Measurements from ENCODE around the gene MYO1D. TPM values are rescaled to one million over a fixed set of nuclear protein-coding genes. Genes with fewer than 3 reads are reported as not detected.

The MYO1D gene
- total RNA-seq, 1 experiment from 2014 or later: 40.8 TPM

DNA sequence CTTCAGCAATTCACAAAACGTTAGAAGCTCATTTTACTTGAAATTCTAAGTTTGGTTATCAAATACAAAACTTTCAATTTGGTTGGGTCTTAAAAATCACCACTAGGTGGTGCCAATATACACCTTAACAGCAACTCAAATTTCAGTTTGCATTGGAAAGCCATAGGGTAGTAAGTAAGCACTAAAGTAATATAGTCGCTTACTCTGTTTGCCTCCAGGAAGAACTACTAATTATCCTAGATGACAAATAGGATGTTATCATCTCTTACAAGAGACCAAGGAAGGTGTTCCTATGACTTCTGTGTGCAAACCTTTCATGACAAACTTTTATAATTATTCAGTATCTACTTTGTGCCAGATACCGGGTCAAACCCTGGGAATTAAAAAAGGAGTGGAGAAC lies 93.3 kb downstream of the MYO1D start:
- H3K79me2 ChIP-seq (ENCODE audit: low read depth): no peaks in the 10 kb centered on the region
- H3K9me3 ChIP-seq (ENCODE audit: insufficient read depth, low read depth): no peaks in the 10 kb centered on the region
- POLR2A ChIA-PET (ENCODE audit: unreplicated experiment): no interaction called here
- H3K27me3 ChIP-seq (ENCODE audit: insufficient read depth, low read depth): no peaks in the 10 kb centered on the region
- H3K4me1 ChIP-seq (replicated peaks; ENCODE audit: insufficient read depth): no peaks in the 10 kb centered on the region
- no peak overlapping the region for H3K4me2 ChIP-seq
- no peaks in the 10 kb centered on the region for H3K36me3 ChIP-seq (ENCODE audit: low read depth)
- no peak overlapping the region for H2AFZ ChIP-seq
- CTCF ChIA-PET: interaction anchor here (0.6 to 2.3 kb wide), 4 partner anchors 71 to 211 kb away, joined by 3 to 40 read pairs (median 4); partner anchors contain the start of gene MYO1D
- no peaks in the 10 kb centered on the region for H4K20me1 ChIP-seq (ENCODE audit: insufficient read depth)
- H3K4me3 ChIP-seq: no peak overlapping the region
- TF ChIP-seq, protein P1, sequence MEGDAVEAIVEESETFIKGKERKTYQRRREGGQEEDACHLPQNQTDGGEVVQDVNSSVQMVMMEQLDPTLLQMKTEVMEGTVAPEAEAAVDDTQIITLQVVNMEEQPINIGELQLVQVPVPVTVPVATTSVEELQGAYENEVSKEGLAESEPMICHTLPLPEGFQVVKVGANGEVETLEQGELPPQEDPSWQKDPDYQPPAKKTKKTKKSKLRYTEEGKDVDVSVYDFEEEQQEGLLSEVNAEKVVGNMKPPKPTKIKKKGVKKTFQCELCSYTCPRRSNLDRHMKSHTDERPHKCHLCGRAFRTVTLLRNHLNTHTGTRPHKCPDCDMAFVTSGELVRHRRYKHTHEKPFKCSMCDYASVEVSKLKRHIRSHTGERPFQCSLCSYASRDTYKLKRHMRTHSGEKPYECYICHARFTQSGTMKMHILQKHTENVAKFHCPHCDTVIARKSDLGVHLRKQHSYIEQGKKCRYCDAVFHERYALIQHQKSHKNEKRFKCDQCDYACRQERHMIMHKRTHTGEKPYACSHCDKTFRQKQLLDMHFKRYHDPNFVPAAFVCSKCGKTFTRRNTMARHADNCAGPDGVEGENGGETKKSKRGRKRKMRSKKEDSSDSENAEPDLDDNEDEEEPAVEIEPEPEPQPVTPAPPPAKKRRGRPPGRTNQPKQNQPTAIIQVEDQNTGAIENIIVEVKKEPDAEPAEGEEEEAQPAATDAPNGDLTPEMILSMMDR (conservative IDR thresholded peaks at IDR 0.05): peak; percentile 85
- no peak for TF ChIP-seq EZH2 (IDR thresholded peaks at IDR 0.05; ENCODE audit: low read depth)
- intact Hi-C loops (cut with micrococcal nuclease; ENCODE audit: unreplicated experiment): loop anchor here (1.0 to 10.0 kb wide), 6 partner anchors 94 to 969 kb away; partner anchors contain the start of gene MYO1D
- H3K27ac ChIP-seq: no peak overlapping the region
- BruUV-seq (replicated peaks): no TSS peak
- H3F3A ChIP-seq (ENCODE audit: insufficient read depth, low read depth): no peaks in the 10 kb centered on the region
- no peaks in the 10 kb centered on the region for H3K9me2 ChIP-seq (ENCODE audit: insufficient read depth)
- peak in 1 of 2 experiments; percentile 54 for DNase-seq

DNA sequence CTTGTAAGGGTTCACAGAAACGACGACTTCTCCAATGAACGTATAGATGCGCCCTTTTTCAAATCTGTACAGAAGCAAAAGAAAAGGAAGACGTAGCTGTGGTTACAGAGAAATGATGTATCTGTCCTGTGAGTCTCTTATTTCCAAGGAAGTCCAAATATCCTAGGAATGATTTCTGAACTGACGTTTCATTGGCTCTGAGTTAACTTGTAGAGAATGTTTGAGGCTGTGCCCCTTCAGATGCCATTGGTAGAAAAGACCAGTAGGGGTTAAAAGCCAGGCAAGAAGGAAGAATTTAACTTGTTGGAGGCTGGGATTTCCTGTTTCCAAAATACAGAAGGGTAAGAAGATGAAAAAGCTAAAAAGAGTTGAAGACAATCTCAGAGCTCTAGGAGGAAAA lies 96.2 kb downstream of the MYO1D start:
- Histone ChIP-seq H2AFZ (no peak overlapping the region), H3F3A (ENCODE audit: insufficient read depth, low read depth) (no peaks in the 10 kb centered on the region), H3K36me3 (ENCODE audit: low read depth) (no peaks in the 10 kb centered on the region), H3K4me2 (no peak overlapping the region), H3K4me1 (replicated peaks; ENCODE audit: insufficient read depth) (no peaks in the 10 kb centered on the region), H3K9me3 (ENCODE audit: insufficient read depth, low read depth) (no peaks in the 10 kb centered on the region), H3K27ac (no peak overlapping the region), H3K9me2 (ENCODE audit: insufficient read depth) (no peaks in the 10 kb centered on the region), H3K79me2 (ENCODE audit: low read depth) (no peaks in the 10 kb centered on the region), H4K20me1 (ENCODE audit: insufficient read depth) (no peaks in the 10 kb centered on the region), H3K27me3 (ENCODE audit: insufficient read depth, low read depth) (no peaks in the 10 kb centered on the region), H3K4me3 (no peak overlapping the region)
- no peak for TF ChIP-seq EZH2 (IDR thresholded peaks at IDR 0.05; ENCODE audit: low read depth)
- TF ChIP-seq, protein P1 (conservative IDR thresholded peaks at IDR 0.05): no peak
- ChIA-PET CTCF (no interaction called here), POLR2A (ENCODE audit: unreplicated experiment) (no interaction called here)
- BruUV-seq (replicated peaks): no TSS peak
- no peak for DNase-seq
- intact Hi-C loops (cut with micrococcal nuclease; ENCODE audit: unreplicated experiment): loop anchor here (5.0 to 10.0 kb wide), 4 partner anchors 157 to 972 kb away; no protein-coding TSS in a partner anchor

DNA sequence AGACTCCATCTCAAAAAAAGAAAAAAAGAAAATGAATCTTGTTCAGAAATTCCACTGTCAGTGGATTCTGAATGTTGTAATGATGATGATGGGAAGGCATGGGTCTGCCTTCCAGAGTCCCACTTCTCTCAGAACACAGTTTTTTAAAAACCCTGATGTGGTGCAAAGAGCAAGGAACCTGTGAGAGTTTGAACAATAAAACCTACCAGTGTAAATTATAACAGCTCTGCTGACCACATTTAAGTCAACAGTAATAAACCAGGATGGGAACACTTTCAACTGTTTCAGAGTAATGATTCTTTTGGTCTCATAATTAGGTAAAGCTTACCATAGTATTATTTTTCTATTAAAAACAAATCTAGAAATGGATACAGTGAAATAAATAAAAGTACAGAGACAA lies 99.0 kb downstream of the MYO1D start:
- CTCF ChIA-PET: interaction anchor here (0.6 kb wide), 1 partner anchor 99 kb away, joined by 3 read pairs; the partner anchor contains the start of gene MYO1D
- POLR2A ChIA-PET (ENCODE audit: unreplicated experiment): no interaction called here
- no peaks in the 10 kb centered on the region for H3K9me2 ChIP-seq (ENCODE audit: insufficient read depth)
- no peak overlapping the region for H3K4me3 ChIP-seq
- no peaks in the 10 kb centered on the region for H3F3A ChIP-seq (ENCODE audit: insufficient read depth, low read depth)
- no peak overlapping the region for H3K27ac ChIP-seq
- H2AFZ ChIP-seq: no peak overlapping the region
- TF ChIP-seq, protein P1 (conservative IDR thresholded peaks at IDR 0.05): no peak
- no peak for TF ChIP-seq EZH2 (IDR thresholded peaks at IDR 0.05; ENCODE audit: low read depth)
- no peaks in the 10 kb centered on the region for H3K27me3 ChIP-seq (ENCODE audit: insufficient read depth, low read depth)
- no peak for DNase-seq
- no peaks in the 10 kb centered on the region for H3K9me3 ChIP-seq (ENCODE audit: insufficient read depth, low read depth)
- no peak overlapping the region for H3K4me2 ChIP-seq
- H3K4me1 ChIP-seq (replicated peaks; ENCODE audit: insufficient read depth): no peaks in the 10 kb centered on the region
- no TSS peak for BruUV-seq (replicated peaks)
- no peaks in the 10 kb centered on the region for H3K79me2 ChIP-seq (ENCODE audit: low read depth)
- intact Hi-C loops (cut with micrococcal nuclease; ENCODE audit: unreplicated experiment): no loop called here
- no peaks in the 10 kb centered on the region for H4K20me1 ChIP-seq (ENCODE audit: insufficient read depth)
- H3K36me3 ChIP-seq (ENCODE audit: low read depth): no peaks in the 10 kb centered on the region
